Esophagus squamous epithelium (tissue), 4 donors: ENCODE data around the gene ADRA2B.

Experiments used
- POLR2A ChIP-seq, 4 donors: fragments of 450-650 bp; IDR thresholded peaks; one replicate each; pipeline ENCODE4 v1.6.1; 2017; ENCODE audit warnings: antibody characterized with exemption in 4 of 4, mild to moderate bottlenecking in 4 of 4, moderate library complexity in 3 of 4
- TF ChIP-seq, protein P1 (sequence below), 6 experiments: fragments of 450-650 bp in 4 of 6; fragments of 200-600 bp in 2 of 6; sonication (generic) in 2 of 6; IDR thresholded peaks; one replicate each; pipeline ENCODE4 v1.5.1; 2016 to 2019; ENCODE audit warnings: antibody characterized with exemption in 6 of 6, mild to moderate bottlenecking in 4 of 6, moderate library complexity in 4 of 6

DNA sequence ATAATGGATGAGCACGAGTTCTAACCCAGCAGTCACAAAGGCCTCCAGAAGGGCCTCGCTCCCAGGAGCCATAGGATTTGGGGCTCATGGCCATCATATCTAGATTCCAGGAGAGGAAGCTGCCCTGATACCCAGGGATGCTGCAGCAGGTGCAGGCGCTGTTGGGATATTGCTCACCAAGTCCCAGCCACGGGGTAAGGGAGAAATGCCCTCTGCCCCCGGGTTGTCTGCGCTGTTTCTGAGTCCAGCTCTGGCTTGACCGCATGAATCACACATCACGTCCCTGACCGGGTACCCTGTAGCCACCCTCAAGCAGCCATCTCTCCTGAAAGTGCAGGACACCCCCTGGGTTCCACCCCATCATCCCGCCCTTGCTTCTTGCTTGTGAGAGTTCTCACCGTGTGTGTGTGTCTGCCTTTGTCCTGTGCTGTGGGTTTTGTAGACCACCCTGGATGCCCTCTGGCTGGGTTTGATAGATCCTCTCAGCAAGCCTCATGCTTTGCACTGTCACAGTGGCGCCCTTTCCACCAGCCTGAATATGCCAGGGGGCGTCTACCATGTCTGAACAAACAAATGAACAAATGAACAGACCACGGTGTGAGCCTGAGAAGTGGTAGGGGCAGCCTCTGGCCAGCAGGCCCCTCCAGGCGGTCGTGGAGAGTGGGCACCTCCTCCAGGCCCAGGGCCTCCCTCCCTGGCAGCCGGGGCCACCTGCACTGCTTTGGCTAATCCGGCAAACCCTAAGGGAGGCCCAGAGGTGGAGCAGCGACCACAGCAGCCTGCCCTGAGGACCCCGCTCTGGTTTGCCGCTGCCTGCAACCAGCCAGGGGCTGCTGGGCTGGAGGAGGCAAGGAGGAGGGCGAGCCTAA lies 32.1 kb downstream of the ADRA2B start:
- TF ChIP-seq POLR2A (IDR thresholded peaks at IDR 0.05), result no peak
- TF ChIP-seq, protein P1, sequence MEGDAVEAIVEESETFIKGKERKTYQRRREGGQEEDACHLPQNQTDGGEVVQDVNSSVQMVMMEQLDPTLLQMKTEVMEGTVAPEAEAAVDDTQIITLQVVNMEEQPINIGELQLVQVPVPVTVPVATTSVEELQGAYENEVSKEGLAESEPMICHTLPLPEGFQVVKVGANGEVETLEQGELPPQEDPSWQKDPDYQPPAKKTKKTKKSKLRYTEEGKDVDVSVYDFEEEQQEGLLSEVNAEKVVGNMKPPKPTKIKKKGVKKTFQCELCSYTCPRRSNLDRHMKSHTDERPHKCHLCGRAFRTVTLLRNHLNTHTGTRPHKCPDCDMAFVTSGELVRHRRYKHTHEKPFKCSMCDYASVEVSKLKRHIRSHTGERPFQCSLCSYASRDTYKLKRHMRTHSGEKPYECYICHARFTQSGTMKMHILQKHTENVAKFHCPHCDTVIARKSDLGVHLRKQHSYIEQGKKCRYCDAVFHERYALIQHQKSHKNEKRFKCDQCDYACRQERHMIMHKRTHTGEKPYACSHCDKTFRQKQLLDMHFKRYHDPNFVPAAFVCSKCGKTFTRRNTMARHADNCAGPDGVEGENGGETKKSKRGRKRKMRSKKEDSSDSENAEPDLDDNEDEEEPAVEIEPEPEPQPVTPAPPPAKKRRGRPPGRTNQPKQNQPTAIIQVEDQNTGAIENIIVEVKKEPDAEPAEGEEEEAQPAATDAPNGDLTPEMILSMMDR (IDR thresholded peaks at IDR 0.05), result no peak
